NCI-H1436 (cell line): Measurements from ENCODE around the gene DDX41.
"Not testable (repeated sequence)": the region's sequence is repeated elsewhere in the genome, so short reads cannot be mapped to it uniquely, and the experiment has no call there.

ENCODE experiments used
- DNase-seq: peaks from one replicate; lab custom pipeline; 2025; lab: John Stamatoyannopoulos, UW

DDX41 gene

DNA sequence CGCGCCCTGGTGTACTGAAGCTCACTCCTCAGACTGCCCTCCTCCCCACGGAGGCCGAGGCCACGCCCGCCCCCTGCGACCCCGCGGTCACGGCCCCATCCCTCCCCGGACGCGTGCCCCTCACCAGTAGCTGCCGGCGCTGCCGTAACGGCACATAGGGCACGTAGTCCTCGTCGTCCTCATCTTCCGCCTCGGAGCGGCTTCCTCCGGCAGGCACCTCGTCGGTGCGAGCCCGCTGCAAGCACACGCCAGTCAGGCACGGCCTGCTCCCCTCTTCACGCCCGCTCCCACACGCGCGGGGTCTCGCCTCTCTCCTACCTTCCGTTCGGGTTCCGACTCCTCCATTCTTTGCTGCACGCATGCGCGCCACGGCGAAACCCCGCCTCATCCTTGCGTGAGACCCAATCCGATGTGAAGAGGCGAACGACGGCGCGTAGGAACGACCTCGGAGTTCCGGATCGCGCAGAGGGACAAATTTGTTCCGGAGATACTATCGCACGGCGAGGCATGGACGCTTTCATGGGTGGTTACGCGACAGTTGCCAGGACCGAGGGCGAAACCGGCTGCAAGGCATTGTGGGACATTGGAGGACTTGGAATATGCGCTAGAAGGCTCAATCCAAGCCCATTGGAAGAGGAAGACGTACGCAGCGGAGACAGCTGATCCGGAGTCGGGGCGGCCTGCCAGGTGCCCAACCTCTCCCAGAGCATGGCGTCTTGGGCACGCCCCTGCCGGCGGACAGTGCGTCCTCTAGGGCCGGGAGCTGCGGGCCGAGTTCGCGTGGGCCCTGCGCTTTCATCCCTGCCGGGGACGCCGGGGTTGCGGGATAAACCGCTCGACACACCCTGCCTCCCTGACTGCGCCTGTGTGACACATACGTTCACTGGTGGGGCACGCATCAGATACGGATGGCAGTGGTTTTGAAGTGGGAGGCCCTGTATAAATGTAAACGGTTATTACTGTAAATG lies at the start of gene DDX41:
TSS of gene DDX41 (minus strand) at position 361 of the 968 bp plus-strand sequence. CDS start at position 345, 16 bp downstream.
- DNase-seq, result peak; percentile 79

DNA sequence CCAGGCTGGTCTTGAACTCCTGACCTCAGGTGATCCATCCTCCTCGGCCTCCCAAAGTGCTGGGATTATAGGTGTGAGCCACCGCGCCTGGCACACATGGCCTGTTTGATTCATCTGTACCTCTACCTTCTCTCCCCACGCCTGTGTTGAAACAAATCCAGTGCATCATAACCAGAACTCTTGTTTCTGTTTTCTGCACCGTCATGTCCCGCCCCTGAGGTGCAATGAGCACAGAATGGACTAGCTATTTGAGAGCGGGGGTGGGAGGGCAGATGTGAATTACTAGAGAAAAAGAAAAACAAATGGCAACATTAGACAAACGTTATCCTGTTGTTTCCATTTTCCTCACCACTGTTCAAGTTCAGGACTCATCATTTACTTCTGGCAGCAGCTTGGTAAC lies 48.3 kb upstream of the DDX41 start:
- no peak for DNase-seq

DNA sequence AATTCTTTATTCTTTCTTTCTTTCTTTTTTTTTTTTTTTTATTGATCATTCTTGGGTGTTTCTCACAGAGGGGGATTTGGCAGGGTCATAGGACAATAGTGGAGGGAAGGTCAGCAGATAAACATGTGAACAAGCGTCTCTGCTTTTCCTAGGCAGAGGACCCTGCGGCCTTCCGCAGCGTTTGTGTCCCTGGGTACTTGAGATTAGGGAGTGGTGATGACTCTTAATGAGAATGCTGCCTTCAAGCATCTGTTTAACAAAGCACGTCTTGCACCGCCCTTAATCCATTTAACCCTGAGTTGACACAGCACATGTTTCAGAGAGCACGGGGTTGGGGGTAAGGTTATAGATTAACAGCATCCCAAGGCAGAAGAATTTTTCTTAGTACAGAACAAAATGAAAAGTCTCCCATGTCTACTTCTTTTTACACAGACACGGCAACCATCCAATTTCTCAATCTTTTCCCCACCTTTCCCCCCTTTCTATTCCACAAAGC lies 42.7 kb upstream of the DDX41 start:
- not testable (repeated sequence) for DNase-seq

DNA sequence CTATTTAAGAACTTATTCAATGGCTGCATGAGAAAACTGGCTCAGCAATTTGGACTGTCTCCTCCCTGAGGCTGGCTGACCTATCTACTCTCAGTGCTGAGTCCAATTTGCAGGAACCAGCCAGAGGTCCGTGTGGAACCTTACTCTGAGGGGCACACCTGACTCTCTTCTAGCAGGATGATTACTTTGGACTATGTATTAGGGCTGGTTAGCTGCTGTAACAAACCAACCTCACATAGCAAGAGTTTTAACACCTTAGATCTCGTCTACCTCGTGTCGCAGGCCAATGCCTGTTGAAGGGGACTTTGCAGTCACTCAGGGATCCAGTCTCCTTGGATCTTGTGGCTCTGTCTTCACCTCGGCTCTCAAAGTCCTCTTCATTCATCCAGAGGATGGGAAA lies 41.0 kb upstream of the DDX41 start:
- DNase-seq, result no peak

DNA sequence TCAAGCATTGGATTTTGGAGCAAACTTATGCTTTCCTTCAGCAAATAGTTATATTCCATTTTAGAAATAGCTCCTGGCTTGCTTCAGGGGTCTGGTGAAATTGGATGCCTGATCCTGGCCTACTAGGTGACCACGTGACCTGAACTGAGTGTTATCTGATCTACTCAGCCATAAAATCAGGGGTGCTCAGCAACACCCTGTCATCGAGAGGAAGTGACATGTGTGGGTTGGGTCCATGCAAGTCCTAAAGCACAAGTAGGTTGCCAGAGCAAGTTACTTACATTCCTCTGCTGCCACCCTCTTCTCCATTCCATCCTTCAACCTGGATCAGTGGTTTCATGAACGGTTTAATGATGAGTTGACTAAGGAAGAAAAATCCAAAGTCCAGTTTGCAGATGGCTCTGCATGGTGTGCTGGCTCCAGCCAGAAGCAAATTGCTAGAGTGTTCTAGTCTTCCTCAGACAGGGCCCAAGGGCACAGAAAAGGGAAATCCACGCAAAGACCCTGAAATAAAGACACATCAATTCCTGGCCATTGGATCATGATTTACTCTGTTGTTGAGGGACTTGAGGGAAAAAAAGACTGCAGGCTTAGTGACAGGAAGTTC lies 40.4 kb upstream of the DDX41 start:
- no peak for DNase-seq

DNA sequence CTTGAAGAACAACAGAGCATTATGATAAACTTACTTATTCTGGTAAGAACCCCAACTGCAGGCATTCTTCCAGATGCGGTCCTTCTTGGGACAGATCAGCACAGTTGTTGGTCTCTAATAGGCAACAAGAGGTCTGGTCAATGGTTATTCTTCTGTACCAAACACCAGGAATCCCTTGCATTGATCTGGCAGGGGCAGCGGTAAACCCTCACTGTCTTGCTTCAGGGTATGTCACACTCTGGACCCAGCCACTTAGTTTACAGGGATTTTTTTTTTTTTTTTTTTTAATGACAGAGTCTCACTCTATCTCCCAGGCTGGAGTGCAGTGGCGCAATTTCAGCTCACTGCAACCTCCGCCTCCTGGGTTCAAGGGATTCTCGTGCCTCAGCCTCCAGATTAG lies 38.9 kb upstream of the DDX41 start:
- no peak for DNase-seq

DNA sequence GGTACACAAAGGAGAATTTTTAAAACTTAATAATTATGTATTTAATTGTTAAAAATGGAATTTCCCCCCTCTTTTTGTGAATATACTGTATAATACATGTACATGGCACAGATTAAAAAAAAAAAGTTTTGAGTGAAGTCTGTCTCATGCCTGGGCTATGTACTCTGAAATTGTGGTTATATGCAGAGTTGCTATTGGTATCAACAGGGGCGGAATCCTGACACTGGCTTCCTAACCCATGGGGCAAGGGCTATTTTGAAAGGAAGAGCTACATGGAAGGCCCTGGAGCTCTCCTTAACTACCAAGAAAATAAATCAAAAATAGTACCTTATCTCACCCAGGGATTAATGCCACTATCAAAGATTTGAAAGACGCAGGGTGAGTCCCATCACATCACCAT lies 38.5 kb upstream of the DDX41 start:
- DNase-seq, result no peak

DNA sequence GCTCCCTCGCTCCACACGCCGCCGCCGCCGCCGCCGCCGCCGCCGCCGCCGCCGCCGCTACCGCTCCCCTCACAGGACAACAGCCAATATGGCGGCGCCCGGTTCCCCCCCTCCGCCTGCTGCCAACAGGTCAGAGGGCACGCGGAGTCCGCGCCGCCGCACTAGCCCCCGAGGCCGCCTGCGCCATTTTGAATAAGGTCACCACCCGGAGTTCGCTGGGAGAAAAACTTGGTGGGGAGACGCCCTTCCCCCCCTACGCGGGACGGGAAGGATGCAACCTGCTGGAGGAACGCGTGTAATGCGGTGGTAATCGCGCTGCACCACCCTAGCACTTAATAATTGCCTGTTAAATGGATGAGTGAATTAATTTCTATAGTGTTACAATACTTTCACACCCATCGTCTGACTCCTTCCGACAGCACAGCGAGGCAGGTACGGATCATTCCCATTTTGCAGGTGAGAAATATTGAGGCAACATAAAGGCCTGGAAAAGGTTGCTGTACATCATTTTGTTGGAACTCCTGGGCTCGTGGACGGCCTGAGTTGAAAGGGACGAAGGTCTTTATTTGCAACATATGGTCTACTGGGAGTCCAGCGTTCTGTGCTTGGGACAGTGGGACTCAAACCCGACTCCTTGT lies 37.8 kb upstream of the DDX41 start, which contains the start of gene FAM193B:
TSS of gene FAM193B (minus strand) at position 90 of the 638 bp plus-strand sequence. CDS start 105 bp downstream, outside the sequence.
- DNase-seq, result peak; percentile 57

DNA sequence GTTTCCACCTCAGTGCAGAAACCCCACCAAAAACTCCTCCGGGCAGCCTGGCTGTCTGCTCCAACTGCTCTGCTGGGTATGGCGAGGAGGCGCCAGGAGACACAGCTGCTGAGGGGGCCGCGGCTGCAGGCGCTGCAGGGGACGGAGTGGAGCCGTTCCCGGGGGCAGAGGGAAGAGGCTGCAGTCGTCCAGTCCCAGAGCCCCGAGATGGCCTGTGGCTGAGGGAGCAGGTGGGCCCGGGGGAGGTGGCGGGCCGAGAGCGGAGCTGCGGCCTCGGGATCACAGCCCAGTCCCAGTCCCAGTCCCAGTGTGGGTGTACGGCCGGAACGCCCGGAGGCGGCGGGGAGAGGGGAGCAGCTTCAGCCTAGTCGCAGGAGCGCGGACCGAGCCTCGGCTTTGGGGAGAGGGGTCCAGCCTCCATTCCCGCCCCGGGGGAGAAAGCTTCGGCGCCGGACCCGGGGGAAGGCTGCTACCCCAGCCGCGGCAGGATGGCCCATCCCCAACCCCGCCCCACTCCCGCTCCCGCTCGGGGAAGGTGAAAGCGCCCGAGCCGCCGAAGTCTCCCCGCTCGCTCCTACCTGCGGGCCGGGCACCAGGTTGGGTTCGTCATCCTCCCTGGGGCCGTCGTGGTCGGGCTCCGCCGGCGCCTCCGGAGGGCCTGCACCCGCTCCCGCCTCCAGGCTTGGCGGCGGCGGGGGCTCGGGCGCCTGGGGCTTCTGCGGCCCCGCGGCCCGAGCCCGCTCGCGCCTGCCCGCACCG lies 37.1 kb upstream of the DDX41 start:
- no peak for DNase-seq

DNA sequence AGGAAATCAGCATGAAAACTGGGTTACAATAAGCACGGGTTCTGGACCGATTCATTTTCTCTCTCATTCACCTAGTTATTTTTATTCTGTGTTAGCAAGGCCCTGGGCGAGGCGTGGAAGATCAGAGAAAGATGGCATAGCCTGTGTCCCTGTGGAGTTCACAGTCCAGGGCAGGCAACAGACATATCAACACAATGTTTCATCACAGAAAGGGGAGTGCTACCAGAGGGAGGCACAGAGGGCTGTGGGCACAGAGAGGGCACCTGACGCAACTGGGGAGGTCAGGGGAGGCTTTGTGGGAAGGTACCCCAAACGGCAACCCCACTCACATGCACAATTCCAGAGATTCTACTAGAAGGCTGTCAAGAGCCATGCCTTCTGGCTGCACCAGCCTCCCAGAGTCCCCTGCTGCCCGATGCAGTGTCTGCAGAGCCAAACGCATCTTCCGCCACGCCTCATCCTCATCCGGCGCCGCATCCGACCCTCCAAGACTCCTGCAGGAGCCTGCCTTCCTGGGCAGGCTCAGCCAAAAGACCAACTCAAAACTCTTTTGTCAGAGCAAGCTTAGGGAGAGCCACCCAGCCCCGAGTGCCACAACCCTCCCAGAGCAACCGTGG lies 36.2 kb upstream of the DDX41 start:
- no peak for DNase-seq

DNA sequence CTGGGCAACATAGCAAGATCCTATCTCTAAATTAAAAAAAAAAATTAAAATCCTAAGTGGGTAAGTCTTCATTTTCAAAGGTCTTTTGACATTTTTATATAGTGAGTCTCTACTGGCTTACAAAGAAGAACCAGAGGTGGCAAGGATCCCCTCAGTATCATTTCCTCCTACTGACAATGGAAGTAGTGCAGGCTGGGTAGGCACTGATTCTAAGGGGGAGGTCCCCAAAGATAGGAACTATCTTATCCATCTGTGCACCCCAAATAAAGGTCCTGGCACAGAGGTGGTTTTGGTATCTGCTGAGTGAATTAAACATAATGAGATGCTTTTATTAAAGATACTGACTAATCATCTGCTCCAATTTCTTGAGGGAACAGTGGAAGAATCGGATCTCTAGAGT lies 33.4 kb upstream of the DDX41 start:
- DNase-seq, result no peak

DNA sequence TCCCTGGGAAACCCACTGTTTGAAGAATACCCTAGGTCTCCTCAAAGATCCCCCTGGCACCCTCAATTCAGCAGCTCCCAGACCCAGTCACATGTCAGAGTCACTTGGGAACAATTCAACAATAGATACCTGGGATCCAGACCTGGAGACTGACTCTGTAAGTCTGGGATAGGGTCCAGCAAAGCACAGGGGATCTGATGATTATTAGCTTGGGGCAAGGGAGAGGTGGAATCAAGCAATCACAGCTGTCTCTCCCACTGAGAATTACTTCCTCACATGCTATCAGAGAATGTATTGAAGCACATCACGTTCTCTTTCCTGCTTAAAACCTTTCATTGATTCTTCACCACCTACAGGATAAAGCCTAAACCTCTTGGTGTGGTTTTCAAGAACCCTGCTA lies 31.7 kb upstream of the DDX41 start:
- no peak for DNase-seq

DNA sequence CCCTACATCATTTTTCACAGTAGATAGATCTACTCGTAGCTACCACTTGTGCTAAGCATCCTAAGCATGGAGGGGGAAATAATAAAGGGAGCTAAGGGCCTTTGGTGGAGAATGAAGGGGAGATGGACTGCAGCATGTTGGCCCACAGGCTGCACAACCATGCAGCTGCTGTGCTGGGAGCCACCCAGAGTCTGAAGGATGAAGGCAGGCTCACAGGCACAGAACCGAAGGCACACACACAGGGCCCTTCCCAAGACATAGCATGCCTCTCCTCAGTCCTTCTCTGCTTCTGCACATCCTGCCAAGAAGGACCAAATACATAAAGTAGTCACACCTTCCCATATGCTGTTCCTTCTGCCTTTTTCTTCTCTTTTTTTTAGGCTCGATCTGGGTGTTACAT lies 31.0 kb upstream of the DDX41 start:
- no peak for DNase-seq

DNA sequence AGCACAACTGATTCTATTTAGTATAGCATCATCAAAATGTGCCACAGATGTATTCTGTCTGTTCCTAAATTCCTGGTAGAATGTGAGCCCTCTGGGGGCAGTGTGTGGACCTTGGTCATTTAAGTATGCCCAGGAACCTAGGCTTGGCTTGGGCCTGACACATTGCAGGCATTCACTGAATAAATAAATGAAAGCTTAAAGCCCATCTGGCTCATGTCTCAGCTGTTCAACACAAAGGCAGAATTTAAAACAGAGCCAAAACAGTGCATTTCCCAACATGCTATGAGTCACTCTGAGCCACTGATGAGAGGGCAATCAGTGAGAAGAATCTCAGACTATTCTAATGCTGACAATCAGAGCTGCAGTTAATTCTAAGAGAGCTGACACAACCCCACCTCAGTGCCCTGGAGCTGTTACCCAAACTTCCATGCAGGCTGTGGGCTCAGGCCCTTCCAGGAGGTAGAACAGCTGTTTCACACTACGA lies 29.5 kb upstream of the DDX41 start:
- DNase-seq, result no peak

DNA sequence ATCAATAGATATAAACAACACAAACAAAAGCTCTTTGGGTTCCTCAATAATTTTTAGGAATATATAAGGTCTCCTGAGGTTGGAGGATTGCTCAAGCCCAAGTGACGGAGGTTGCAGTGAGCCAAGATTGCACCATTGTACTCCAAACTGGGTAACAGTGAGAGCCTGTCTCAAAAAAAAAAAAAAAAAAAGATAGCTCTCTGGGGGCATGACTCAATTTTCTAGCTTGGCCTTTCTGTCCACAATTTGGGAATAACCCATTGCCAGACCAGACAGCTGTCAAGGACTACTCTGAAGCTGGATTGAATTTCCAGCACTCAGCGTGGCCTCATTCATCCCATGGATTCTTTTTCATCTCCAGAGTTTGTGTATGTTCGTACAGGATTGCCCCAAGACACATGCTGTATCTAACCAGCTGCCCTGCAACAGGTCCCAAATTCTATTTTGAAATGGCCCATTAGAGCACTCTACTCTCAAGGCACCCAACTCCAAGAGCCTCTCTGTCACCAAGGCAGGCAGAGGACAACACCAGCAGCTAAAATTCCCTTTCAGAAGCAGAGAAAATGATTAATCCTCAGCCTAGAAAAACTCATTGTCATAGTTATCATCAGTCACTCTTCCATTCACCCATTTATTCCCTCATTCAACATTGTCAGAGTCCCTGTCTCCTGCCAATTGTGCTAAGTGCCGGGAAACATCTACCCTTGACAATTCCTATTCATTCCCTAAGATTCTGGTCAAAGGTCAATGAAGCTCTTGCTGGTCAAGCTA lies 28.9 kb upstream of the DDX41 start:
- DNase-seq, result no peak

DNA sequence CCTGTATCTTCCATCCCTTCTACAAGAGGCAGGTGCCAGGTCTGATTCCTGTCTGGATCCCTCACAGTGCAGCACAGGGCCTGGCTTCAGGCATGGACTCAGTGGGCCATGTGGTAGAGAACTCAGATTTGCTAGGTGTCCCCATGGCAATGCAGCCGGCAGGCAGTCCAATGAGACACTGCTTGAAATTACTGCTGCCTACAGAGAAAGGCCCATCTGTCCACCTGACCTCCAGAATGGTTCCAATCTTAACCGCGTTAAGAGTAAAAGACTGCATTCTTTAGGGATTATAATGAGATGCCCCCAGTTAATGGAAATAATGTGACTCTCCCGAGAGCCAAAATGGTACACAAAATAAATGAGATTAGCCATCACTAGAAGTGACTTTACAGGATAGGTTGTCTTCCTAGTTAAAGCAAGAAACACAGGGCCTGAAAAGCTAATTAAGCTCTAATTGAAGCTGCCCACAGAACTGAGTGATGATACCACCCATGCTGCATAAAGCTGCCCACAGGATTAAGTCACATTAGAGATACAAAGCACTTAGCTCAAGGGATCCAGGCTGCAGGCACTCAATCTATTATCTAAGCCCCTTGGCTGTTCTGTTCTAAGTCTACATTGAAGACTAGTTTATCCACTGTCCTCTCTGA lies 26.2 kb upstream of the DDX41 start:
- no peak for DNase-seq

DNA sequence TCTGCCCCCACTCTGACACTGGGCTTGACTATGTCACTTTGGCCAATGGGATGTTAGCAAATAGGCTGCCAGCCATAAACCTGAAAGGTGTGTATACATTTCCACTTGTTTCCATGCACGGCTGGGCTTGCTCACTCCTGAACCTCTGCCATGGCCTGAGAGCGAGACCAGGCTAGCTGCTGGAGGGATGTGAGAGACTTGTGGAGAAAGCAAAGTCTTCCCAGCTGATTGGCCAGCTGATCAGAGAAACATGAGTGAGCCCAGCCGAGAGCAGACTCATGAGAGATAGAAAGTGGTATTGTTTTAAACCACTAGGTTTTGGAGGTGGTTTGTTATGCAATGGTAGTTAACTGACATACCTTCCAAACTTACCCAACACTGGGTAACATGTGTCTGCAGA lies 23.7 kb upstream of the DDX41 start:
- DNase-seq, result no peak

DNA sequence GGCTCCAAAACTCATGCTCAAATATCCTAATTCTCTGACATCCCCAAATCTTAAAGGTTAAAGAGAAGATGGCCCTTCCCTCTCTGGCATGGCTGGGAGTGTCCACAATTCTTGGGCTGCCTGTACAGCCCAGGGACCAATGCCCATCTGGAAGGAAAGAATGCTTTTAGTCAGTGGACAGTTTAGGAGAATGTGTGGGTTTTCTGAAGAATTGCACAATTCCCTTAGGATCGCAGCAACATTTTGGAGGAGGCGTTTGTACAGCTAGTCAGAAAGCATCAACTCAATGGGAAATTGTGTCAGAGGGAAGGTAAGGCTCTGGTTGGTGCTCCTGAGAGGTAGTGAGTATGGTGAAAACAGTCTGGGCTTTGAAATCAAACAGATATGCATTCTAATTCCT lies 22.6 kb upstream of the DDX41 start:
- DNase-seq, result no peak

DNA sequence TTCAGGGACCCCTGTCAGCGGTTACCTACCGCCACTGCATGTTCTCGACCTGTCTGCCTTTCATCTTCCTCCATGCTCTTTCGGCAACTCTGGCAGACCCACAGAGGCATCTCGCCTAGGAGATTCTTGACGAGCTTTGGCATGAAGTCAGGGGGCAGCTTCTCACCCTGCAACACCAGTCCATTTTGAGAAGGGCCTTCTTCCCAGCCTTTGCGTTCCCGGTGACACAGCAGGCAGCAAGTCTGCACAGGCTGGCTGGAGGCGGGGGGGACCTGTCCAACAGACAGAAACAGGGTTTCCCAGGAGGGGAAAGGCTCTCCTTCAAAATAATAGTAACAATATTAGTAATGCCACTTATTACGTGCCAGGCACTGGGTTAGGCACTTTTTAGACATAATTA lies 22.1 kb upstream of the DDX41 start:
- DNase-seq, result no peak
